H9 (cell line): ENCODE measurements around the gene AFF4. TPM values are rescaled to one million over a fixed set of nuclear protein-coding genes. Genes with fewer than 3 reads are reported as not detected.

ENCODE experiments used
- DNase-seq: peaks from one replicate; pipeline ENCODE4 v3.0.0-alpha.2; 2017
- H2AFZ ChIP-seq: one replicate; pipeline ENCODE4 v1.6.1; 2013; ENCODE audit warnings: mild to moderate bottlenecking, low read length, control low read depth, moderate library complexity
- H2AK5ac ChIP-seq: 2 replicates; pipeline ENCODE4 v1.6.1; 2013; ENCODE audit warnings: low read length, control low read depth, mixed read lengths; ENCODE audit not compliant: insufficient read length
- H2BK120ac ChIP-seq: one replicate; pipeline ENCODE4 v1.6.1; 2013; ENCODE audit warnings: low read depth, mild to moderate bottlenecking, low read length, control low read depth, inconsistent platforms; ENCODE audit not compliant: poor library complexity, severe bottlenecking
- H2BK12ac ChIP-seq: 2 replicates; pipeline ENCODE4 v1.6.1; 2013; ENCODE audit warnings: low read length, control low read depth, mixed read lengths, low read depth; ENCODE audit not compliant: insufficient read length
- H2BK15ac ChIP-seq: 2 replicates; pipeline ENCODE4 v1.6.1; 2013; ENCODE audit warnings: low read depth, low read length, control low read depth
- H2BK20ac ChIP-seq: one replicate; pipeline ENCODE4 v1.6.1; 2013; ENCODE audit warnings: low read depth, mild to moderate bottlenecking, low read length, control low read depth, inconsistent platforms; ENCODE audit not compliant: poor library complexity, severe bottlenecking
- H2BK5ac ChIP-seq: 2 replicates; pipeline ENCODE4 v1.6.1; 2013; ENCODE audit warnings: low read length, control low read depth, mixed read lengths; ENCODE audit not compliant: insufficient read length
- H3K14ac ChIP-seq: 2 replicates; pipeline ENCODE4 v1.6.1; 2013; ENCODE audit warnings: low read length, control low read depth; ENCODE audit not compliant: insufficient read depth
- H3K18ac ChIP-seq: 2 replicates; pipeline ENCODE4 v1.6.1; 2013; ENCODE audit warnings: low read depth, mild to moderate bottlenecking, mixed read lengths, low read length, control low read depth; ENCODE audit not compliant: insufficient read length
- H3K23ac ChIP-seq: 2 replicates; pipeline ENCODE4 v1.6.1; 2013; ENCODE audit warnings: low read length, control low read depth, mixed read lengths, low read depth; ENCODE audit not compliant: insufficient read length
- H3K23me2 ChIP-seq: 2 replicates; pipeline ENCODE4 v1.6.1; 2013; ENCODE audit warnings: low read depth, mild to moderate bottlenecking, mixed read lengths, low read length, control low read depth; ENCODE audit not compliant: insufficient read length, poor library complexity, severe bottlenecking
- H3K27ac ChIP-seq: 2 replicates; pipeline ENCODE4 v1.5.1; 2013; ENCODE audit warnings: low read length, control low read depth, mixed read lengths, low read depth; ENCODE audit not compliant: insufficient read length
- H3K27me3 ChIP-seq: 2 replicates; pipeline ENCODE4 v1.6.1; 2013; ENCODE audit warnings: low read length, control low read depth, inconsistent platforms; ENCODE audit not compliant: insufficient read depth
- H3K4ac ChIP-seq: 2 replicates; pipeline ENCODE4 v1.6.1; 2013; ENCODE audit warnings: low read depth, mild to moderate bottlenecking, control low read depth, inconsistent platforms, low read length, moderate library complexity
- H3K4me1 ChIP-seq: 2 replicates; pipeline ENCODE4 v1.6.1; 2013; ENCODE audit warnings: low read length, control low read depth, inconsistent platforms; ENCODE audit not compliant: insufficient read depth
- H3K4me2 ChIP-seq: 2 replicates; pipeline ENCODE4 v1.6.1; 2013; ENCODE audit warnings: low read length, control low read depth, mixed read lengths; ENCODE audit not compliant: insufficient read length, insufficient read depth
- H3K56ac ChIP-seq: 2 replicates; pipeline ENCODE4 v1.6.1; 2013; ENCODE audit warnings: low read depth, mild to moderate bottlenecking, mixed read lengths, low read length, control low read depth; ENCODE audit not compliant: insufficient read length
- H3K79me1 ChIP-seq: 2 replicates; pipeline ENCODE4 v1.6.1; 2013; ENCODE audit warnings: low read depth, mild to moderate bottlenecking, moderate library complexity, low read length, control low read depth, inconsistent platforms; ENCODE audit not compliant: insufficient read depth, poor library complexity, severe bottlenecking
- H3K79me2 ChIP-seq: 2 replicates; pipeline ENCODE4 v1.6.1; 2013; ENCODE audit warnings: low read length, control low read depth, inconsistent platforms; ENCODE audit not compliant: insufficient read depth
- H3K9ac ChIP-seq: 2 replicates; pipeline ENCODE4 v1.6.1; 2013; ENCODE audit warnings: low read length, control low read depth, mixed read lengths; ENCODE audit not compliant: insufficient read length; ENCODE audit errors: extremely low read depth
- H3K9me3 ChIP-seq: one replicate; pipeline ENCODE4 v1.6.1; 2013; ENCODE audit warnings: low read depth, low read length, inconsistent platforms; ENCODE audit not compliant: control insufficient read depth
- H3T11ph ChIP-seq: one replicate; pipeline ENCODE4 v1.6.1; 2013; ENCODE audit warnings: mild to moderate bottlenecking, low read length, control low read depth, inconsistent platforms
- H4K20me1 ChIP-seq: one replicate; pipeline ENCODE4 v1.6.1; 2013; ENCODE audit not compliant: control insufficient read depth, insufficient read length, insufficient read depth
- H4K5ac ChIP-seq: 2 replicates; pipeline ENCODE4 v1.6.1; 2013; ENCODE audit warnings: low read depth, mild to moderate bottlenecking, mixed read lengths, low read length, control low read depth; ENCODE audit not compliant: insufficient read length
- H4K8ac ChIP-seq: replicated peaks from 2 replicates; pipeline ENCODE4 v1.6.1; 2013; ENCODE audit warnings: low read length, control low read depth, mixed read lengths, low read depth; ENCODE audit not compliant: insufficient read length
- H4K91ac ChIP-seq: 2 replicates; pipeline ENCODE4 v1.6.1; 2013; ENCODE audit warnings: low read depth, mild to moderate bottlenecking, moderate library complexity, mixed read lengths, low read length, control low read depth; ENCODE audit not compliant: insufficient read length
- H3K27ac Mint-ChIP-seq, 3 experiments: 2 replicates in 2 of 3; 3 replicates in 1 of 3; pipeline ENCODE4 v1.8.0; 2020 to 2021; ENCODE audit warnings: mixed read lengths in 3 of 3, mild to moderate bottlenecking in 1 of 3, moderate library complexity in 1 of 3
- H3K27me3 Mint-ChIP-seq: 2 replicates; pipeline ENCODE4 v1.8.0; 2021; ENCODE audit warnings: low read depth, mild to moderate bottlenecking, moderate library complexity, mixed read lengths
- H3K36me3 Mint-ChIP-seq, 3 experiments: 2 replicates in 2 of 3; 3 replicates in 1 of 3; pipeline ENCODE4 v1.8.0; 2020 to 2021; ENCODE audit warnings: low read depth in 3 of 3, mixed read lengths in 3 of 3; ENCODE audit not compliant: insufficient read depth in 1 of 3
- H3K4me1 Mint-ChIP-seq, 2 experiments: 2 replicates each; pipeline ENCODE4 v1.8.0; 2020; ENCODE audit warnings: mixed read lengths in 2 of 2
- H3K4me3 Mint-ChIP-seq, 2 experiments: 2 replicates in 1 of 2; 3 replicates in 1 of 2; pipeline ENCODE4 v1.8.0; 2020 to 2021; ENCODE audit warnings: mild to moderate bottlenecking in 2 of 2, mixed read lengths in 2 of 2, moderate library complexity in 1 of 2
- H3K9me3 Mint-ChIP-seq, 2 experiments: 2 replicates in 1 of 2; 3 replicates in 1 of 2; pipeline ENCODE4 v1.8.0; 2020; ENCODE audit warnings: mild to moderate bottlenecking in 2 of 2, mixed read lengths in 2 of 2, moderate library complexity in 1 of 2
- CTCF ChIP-seq: fragments of 200-600 bp; sonication (generic); conservative IDR thresholded peaks from 3 replicates; pipeline ENCODE4 v1.8.0; 2021; ENCODE audit warnings: antibody characterized with exemption, mild to moderate bottlenecking
- WGBS: extraction: QIAGEN DNeasy Blood & Tissue Kit; methylation state at CpG from one replicate; pipeline ENCODE4 v1.1.7; 2013; ENCODE audit warnings: missing lambda C conversion rate, low lambda C conversion rate, mixed read lengths; ENCODE audit not compliant: insufficient read length; ENCODE audit errors: extremely low coverage; 5-methylcytosine and 5-hydroxymethylcytosine counted together
- total RNA-seq: library from RNA; stranded (reverse); gene quantifications from 2 replicates; pipeline ENCODE4 v1.2.1, GENCODE V29; 2021

Gene AFF4
- total RNA-seq, 1 experiment from 2014 or later: 73.2 TPM

- no peak overlapping the region for H2BK12ac ChIP-seq
- no peak overlapping the region for H4K91ac ChIP-seq
- no peak for DNase-seq
- no peak overlapping the region for H2AFZ ChIP-seq
- no peak overlapping the region for H4K5ac ChIP-seq
- no peak overlapping the region for H2BK120ac ChIP-seq
- no peaks in the 10 kb centered on the region for H3K79me1 ChIP-seq
- H3K4me1 Mint-ChIP-seq: no peaks in the 10 kb centered on the region
- TF ChIP-seq CTCF: no peak
- H3K79me2 ChIP-seq: no peaks in the 10 kb centered on the region; the same call in 1 of the 2 replicates
- no peak overlapping the region for H2BK20ac ChIP-seq
- no peak overlapping the region for H3K23ac ChIP-seq
- no peaks in the 10 kb centered on the region for H3K27me3 ChIP-seq
- peaks cover 28 to 78% (median 77%) of the 10 kb centered on the region in 3 experiments; a peak in 6 of 7 replicates for H3K36me3 Mint-ChIP-seq
- no peak overlapping the region for H3K27ac Mint-ChIP-seq
- no peak overlapping the region for H2AK5ac ChIP-seq
- no peak overlapping the region for H3K18ac ChIP-seq
- H3K27me3 Mint-ChIP-seq: no peaks in the 10 kb centered on the region
- H3K9me3 ChIP-seq: no peaks in the 10 kb centered on the region
- H3K27ac ChIP-seq: no peak overlapping the region
- H3K14ac ChIP-seq: no peak overlapping the region
- H3K4me1 ChIP-seq: no peaks in the 10 kb centered on the region
- no peaks in the 10 kb centered on the region for H3K9me3 Mint-ChIP-seq
- no CpG with 5 or more reads among the region's 4 CpGs for WGBS
- no peaks in the 10 kb centered on the region for H4K20me1 ChIP-seq
- no peaks in the 10 kb centered on the region for H3K23me2 ChIP-seq
- H3K4me2 ChIP-seq: no peak overlapping the region
- H3K4me3 Mint-ChIP-seq: no peak overlapping the region
- H3K4ac ChIP-seq: no peak overlapping the region
- H3T11ph ChIP-seq: no peak overlapping the region
- H2BK5ac ChIP-seq: no peak overlapping the region
- no peak overlapping the region for H3K56ac ChIP-seq
- H2BK15ac ChIP-seq: no peak overlapping the region
- H4K8ac ChIP-seq: no peak overlapping the region
- no peak overlapping the region for H3K9ac ChIP-seq
These were observed 37.0 kb downstream of the AFF4 start for GRCh38 chr5:132926437-132926836.
